Thyroid gland (tissue), 4 donors: ENCODE measurements around the gene ZNF441. TPM values are rescaled to one million over a fixed set of nuclear protein-coding genes. Genes with fewer than 3 reads are reported as not detected.
"Not testable (repeated sequence)": the region's sequence is repeated elsewhere in the genome, so short reads cannot be mapped to it uniquely, and the experiment has no call there.

Experiments used
- DNase-seq, 2 donors: peaks; one replicate each; pipeline ENCODE4 v3.0.0-alpha.2; 2019
- H3K27ac ChIP-seq, 3 donors: fragments of 200-600 bp; sonication (generic); 1 replicate in 2 of 3; 2 replicates in 1 of 3; pipeline ENCODE4 v1.5.1; 2016 to 2019; ENCODE audit warnings: mild to moderate bottlenecking in 1 of 3, moderate library complexity in 1 of 3
- H3K27me3 ChIP-seq: fragments of 200-600 bp; sonication (generic); one replicate; pipeline ENCODE4 v1.5.1; 2019
- H3K36me3 ChIP-seq, 2 donors: fragments of 200-600 bp; sonication (generic); one replicate each; pipeline ENCODE4 v1.5.1; 2016 to 2019
- H3K4me1 ChIP-seq, 2 donors: fragments of 200-600 bp; sonication (generic); one replicate each; pipeline ENCODE4 v1.5.1; 2017 to 2019
- H3K4me3 ChIP-seq, 3 donors: fragments of 200-600 bp; sonication (generic); replicated peaks in 1 of 3; 1 replicate in 2 of 3; 2 replicates in 1 of 3; pipeline ENCODE4 v1.5.1; 2016; ENCODE audit warnings: mild to moderate bottlenecking in 1 of 3
- H3K9me3 ChIP-seq: fragments of 200-600 bp; sonication (generic); one replicate; pipeline ENCODE4 v1.5.1; 2017
- POLR2A ChIP-seq, 2 donors: fragments of 450-650 bp; IDR thresholded peaks; one replicate each; pipeline ENCODE4 v1.6.1; 2017; ENCODE audit warnings: antibody characterized with exemption in 2 of 2, mild to moderate bottlenecking in 2 of 2, moderate library complexity in 1 of 2
- WGBS, 2 donors: methylation state at CpG; one replicate each; pipeline ENCODE4 v1.1.5; 2017; 5-methylcytosine and 5-hydroxymethylcytosine counted together
- intact Hi-C: fragments of 100-400 bp; cut with DNase I; formaldehyde crosslinking; loops from one replicate; pipeline ENCODE4 v1.15.1; 2023
- total RNA-seq, 4 donors: library from RNA; depleted of rRNA; stranded (reverse); fragments of >200 nt; gene quantifications; one replicate each; pipeline ENCODE4 v1.2.3, GENCODE V29; 2016
- TF ChIP-seq, protein P1 (sequence below), 6 experiments: fragments of 200-600 bp in 3 of 6; fragments of 450-650 bp in 3 of 6; sonication (generic) in 3 of 6; IDR thresholded peaks; one replicate each; pipeline ENCODE4 v1.5.1; 2016 to 2019; ENCODE audit warnings: antibody characterized with exemption in 6 of 6, mild to moderate bottlenecking in 2 of 6, inconsistent platforms in 1 of 6, moderate library complexity in 1 of 6

ZNF441 gene
- total RNA-seq, 4 donors from 2014 or later = 17.8 to 56.4 (median 24.2) TPM

GRCh38 chr19:11763117-11763516, 3.7 kb upstream of the ZNF441 start:
- 76% methylated on average over 3 of the region's 3 CpGs for WGBS, 2 donors
- intact Hi-C loops = no loop called here
- Histone ChIP-seq H3K36me3 (no peaks in the 10 kb centered on the region), H3K27me3 (no peaks in the 10 kb centered on the region), H3K4me1 (peaks cover 9 to 11% of the 10 kb centered on the region in 2 donors), H3K27ac (no peak overlapping the region), H3K4me3 (no peak overlapping the region), H3K9me3 (no peaks in the 10 kb centered on the region)
- TF ChIP-seq, protein P1, sequence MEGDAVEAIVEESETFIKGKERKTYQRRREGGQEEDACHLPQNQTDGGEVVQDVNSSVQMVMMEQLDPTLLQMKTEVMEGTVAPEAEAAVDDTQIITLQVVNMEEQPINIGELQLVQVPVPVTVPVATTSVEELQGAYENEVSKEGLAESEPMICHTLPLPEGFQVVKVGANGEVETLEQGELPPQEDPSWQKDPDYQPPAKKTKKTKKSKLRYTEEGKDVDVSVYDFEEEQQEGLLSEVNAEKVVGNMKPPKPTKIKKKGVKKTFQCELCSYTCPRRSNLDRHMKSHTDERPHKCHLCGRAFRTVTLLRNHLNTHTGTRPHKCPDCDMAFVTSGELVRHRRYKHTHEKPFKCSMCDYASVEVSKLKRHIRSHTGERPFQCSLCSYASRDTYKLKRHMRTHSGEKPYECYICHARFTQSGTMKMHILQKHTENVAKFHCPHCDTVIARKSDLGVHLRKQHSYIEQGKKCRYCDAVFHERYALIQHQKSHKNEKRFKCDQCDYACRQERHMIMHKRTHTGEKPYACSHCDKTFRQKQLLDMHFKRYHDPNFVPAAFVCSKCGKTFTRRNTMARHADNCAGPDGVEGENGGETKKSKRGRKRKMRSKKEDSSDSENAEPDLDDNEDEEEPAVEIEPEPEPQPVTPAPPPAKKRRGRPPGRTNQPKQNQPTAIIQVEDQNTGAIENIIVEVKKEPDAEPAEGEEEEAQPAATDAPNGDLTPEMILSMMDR (IDR thresholded peaks at IDR 0.05) = no peak
- TF ChIP-seq POLR2A (IDR thresholded peaks at IDR 0.05) = no peak
- DNase-seq = no peak

- no peaks in the 10 kb centered on the region for H3K9me3 ChIP-seq
- intact Hi-C loops = no loop called here
- WGBS, 2 donors = 90 to 96% methylated on average over 1 of the region's 1 CpG
- no peak overlapping the region for H3K27ac ChIP-seq
- H3K4me3 ChIP-seq = no peak overlapping the region
- H3K27me3 ChIP-seq = no peaks in the 10 kb centered on the region
- H3K36me3 ChIP-seq = no peaks in the 10 kb centered on the region
- TF ChIP-seq, protein P1 (IDR thresholded peaks at IDR 0.05) = no peak
- TF ChIP-seq POLR2A (IDR thresholded peaks at IDR 0.05) = no peak
- no peak for DNase-seq
- H3K4me1 ChIP-seq = peaks cover 10 to 16% of the 10 kb centered on the region in 2 donors
These were observed 3.2 kb upstream of the ZNF441 start for GRCh38 chr19:11763611-11764010.

DNA sequence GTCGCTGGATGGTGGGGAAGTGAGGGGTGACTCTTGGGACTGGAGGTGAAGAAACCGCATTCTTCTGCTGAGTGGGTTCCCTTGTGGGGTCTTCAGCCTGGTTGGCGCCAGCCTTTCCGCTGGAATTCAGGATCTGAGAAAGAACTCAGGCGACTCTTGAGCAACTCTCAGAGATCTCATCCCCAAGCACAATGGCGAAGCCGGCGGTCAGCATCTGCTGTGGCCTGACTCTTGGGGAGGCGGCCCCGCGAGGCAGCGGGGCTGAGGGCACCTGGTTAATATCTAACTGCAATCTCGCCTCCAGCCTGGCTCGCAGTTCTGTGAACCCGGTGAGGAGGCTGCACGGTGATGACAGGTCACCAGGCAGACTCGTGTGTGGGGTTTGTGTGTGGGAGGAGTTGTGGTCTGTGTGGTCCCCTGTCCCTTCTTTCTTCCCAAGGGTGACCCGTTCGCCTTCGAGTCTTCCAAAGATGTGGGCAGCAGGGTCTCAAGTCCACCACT, 883 bp downstream of the ZNF441 start:
- TF ChIP-seq, protein P1 (IDR thresholded peaks at IDR 0.05) = no peak
- TF ChIP-seq POLR2A (IDR thresholded peaks at IDR 0.05) = no peak
- peak overlapping the region; percentile 72 to 91 (median 91) for H3K27ac ChIP-seq
- 1 to 7% methylated on average over 5 to 19 of the region's 20 CpGs for WGBS, 2 donors
- peaks cover 10 to 19% of the 10 kb centered on the region in 2 donors for H3K4me1 ChIP-seq
- no peaks in the 10 kb centered on the region for H3K36me3 ChIP-seq
- no peaks in the 10 kb centered on the region for H3K9me3 ChIP-seq
- intact Hi-C loops = no loop called here
- no peaks in the 10 kb centered on the region for H3K27me3 ChIP-seq
- peak overlapping the region; percentile 29 to 63 (median 61) for H3K4me3 ChIP-seq
- peak; percentile 41 to 42 for DNase-seq

- H3K4me1 ChIP-seq = peaks cover 10 to 19% of the 10 kb centered on the region in 2 donors
- no peak for DNase-seq
- H3K27me3 ChIP-seq = no peaks in the 10 kb centered on the region
- intact Hi-C loops = no loop called here
- 96 to 98% methylated on average over 4 of the region's 4 CpGs for WGBS, 2 donors
- TF ChIP-seq, protein P1 (IDR thresholded peaks at IDR 0.05) = no peak
- no peak for TF ChIP-seq POLR2A (IDR thresholded peaks at IDR 0.05)
- H3K36me3 ChIP-seq = no peaks in the 10 kb centered on the region
- no peak overlapping the region for H3K4me3 ChIP-seq
- H3K9me3 ChIP-seq = no peaks in the 10 kb centered on the region
- no peak overlapping the region for H3K27ac ChIP-seq
These were observed 3.2 kb downstream of the ZNF441 start for GRCh38 chr19:11769995-11770394.

- intact Hi-C loops, H3K36me3 ChIP-seq, H3K27me3 ChIP-seq, H3K9me3 ChIP-seq, H3K27ac ChIP-seq, H3K4me3 ChIP-seq: not testable (repeated sequence)
- peak; percentile 6 to 17 for DNase-seq
- peaks cover 6 to 14% of the 10 kb centered on the region in 2 donors for H3K4me1 ChIP-seq
- TF ChIP-seq, protein P1 (IDR thresholded peaks at IDR 0.05) = peak in 1 of 6 experiments; percentile 27
- 76 to 78% methylated on average over 10 to 11 of the region's 11 CpGs for WGBS, 2 donors
These were observed 4.7 kb downstream of the ZNF441 start for GRCh38 chr19:11771520-11771919.

- H3K9me3 ChIP-seq, H3K27ac ChIP-seq, DNase-seq, H3K27me3 ChIP-seq, H3K4me3 ChIP-seq, H3K4me1 ChIP-seq, intact Hi-C loops: not testable (repeated sequence)
- peaks cover 42% of the 10 kb centered on the region in 2 donors for H3K36me3 ChIP-seq
- 97 to 99% methylated on average over 11 of the region's 11 CpGs for WGBS, 2 donors
These were observed 9.9 kb downstream of the ZNF441 start for GRCh38 chr19:11776669-11777068.
